Body of pancreas (tissue), 4 donors: ENCODE data around the gene FBLN2. TPM values are rescaled to one million over a fixed set of nuclear protein-coding genes. Genes with fewer than 3 reads are reported as not detected.

ENCODE experiments used
- ATAC-seq: fragments of 150-250 bp; one replicate; pipeline ENCODE4 v1.9.1; 2016
- DNase-seq, 4 donors: peaks; one replicate each; pipeline ENCODE4 v3.0.0-alpha.2; 2019
- H3K27ac ChIP-seq, 4 donors: fragments of 200-600 bp; sonication (generic); 1 replicate in 3 of 4; 2 replicates in 1 of 4; pipeline versions ENCODE4 v1.5.1 to v1.6.1; 2016 to 2019; ENCODE audit warnings: mild to moderate bottlenecking in 1 of 4, mixed read lengths in 1 of 4, moderate library complexity in 1 of 4
- H3K27me3 ChIP-seq, 2 donors: fragments of 200-600 bp; sonication (generic); one replicate each; pipeline ENCODE4 v1.6.0; 2016; ENCODE audit warnings: mild to moderate bottlenecking in 1 of 2
- H3K36me3 ChIP-seq, 2 donors: fragments of 200-600 bp; sonication (generic); replicated peaks in 1 of 2; 2 replicates each; pipeline ENCODE4 v1.5.1; 2016; ENCODE audit warnings: low read depth in 2 of 2; ENCODE audit not compliant: insufficient read depth in 1 of 2
- H3K4me1 ChIP-seq: fragments of 200-600 bp; sonication (generic); one replicate; pipeline ENCODE4 v1.6.0; 2016
- H3K4me3 ChIP-seq, 2 donors: fragments of 200-600 bp; sonication (generic); 1 replicate in 1 of 2; 2 replicates in 1 of 2; pipeline ENCODE4 v1.5.1; 2016 to 2019
- H3K9me3 ChIP-seq, 3 donors: fragments of 200-600 bp; sonication (generic); 1 replicate in 2 of 3; 2 replicates in 1 of 3; pipeline ENCODE4 v1.5.1; 2016
- POLR2A ChIP-seq, 3 donors: fragments of 450-650 bp; IDR thresholded peaks; one replicate each; pipeline ENCODE4 v1.6.1; 2016; ENCODE audit warnings: antibody characterized with exemption in 3 of 3, mild to moderate bottlenecking in 2 of 3
- WGBS, 2 donors: methylation state at CpG; one replicate each; pipeline ENCODE4 v1.1.5; 2017; 5-methylcytosine and 5-hydroxymethylcytosine counted together
- intact Hi-C: fragments of 100-400 bp; cut with DNase I; formaldehyde crosslinking; loops from one replicate; pipeline ENCODE4 v1.15.1; 2023
- total RNA-seq, 2 donors: library from RNA; depleted of rRNA; stranded (reverse); fragments of >200 nt; gene quantifications; one replicate each; pipeline ENCODE4 v1.1.0, GENCODE V29; 2016

The FBLN2 gene
- total RNA-seq, 2 donors from 2014 or later, result 18.9 to 54.7 TPM

DNA sequence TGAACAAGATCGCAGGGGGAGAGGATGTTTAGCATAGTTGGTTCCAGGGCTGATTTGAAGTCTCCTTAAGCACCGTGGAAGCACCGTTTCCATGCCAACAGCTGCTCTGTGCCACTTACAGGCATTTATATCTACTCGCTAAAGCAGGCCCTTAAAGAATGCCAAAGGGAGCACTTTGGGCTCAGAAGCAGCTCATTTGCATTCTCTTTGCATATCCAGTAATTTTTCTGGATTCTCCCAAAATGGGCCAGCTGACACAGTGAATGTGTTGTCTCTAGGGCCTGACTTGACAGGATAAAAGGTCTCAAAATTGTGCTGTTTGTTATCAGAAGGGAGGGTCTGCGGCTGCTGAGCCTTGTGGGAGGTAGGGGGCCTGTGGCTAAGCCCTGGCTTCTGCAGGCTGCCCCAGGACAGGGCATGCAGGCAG, 138.6 kb downstream of the FBLN2 start:
- DNase-seq, result no peak
- ATAC-seq, result no peak
- intact Hi-C loops, result no loop called here
- Histone ChIP-seq H3K27me3 (no peaks in the 10 kb centered on the region), H3K9me3 (no peaks in the 10 kb centered on the region), H3K4me3 (no peak overlapping the region), H3K4me1 (no peaks in the 10 kb centered on the region), H3K27ac (no peak overlapping the region), H3K36me3 (no peaks in the 10 kb centered on the region)
- 34 to 45% methylated on average over 3 to 5 of the region's 5 CpGs for WGBS, 2 donors
- no peak for TF ChIP-seq POLR2A (IDR thresholded peaks at IDR 0.05)

Other genes with a start within 250 kb of the FBLN2 start
- gene NUP210, start 128.8 kb upstream of the FBLN2 start, total RNA-seq, result 10 to 100 TPM; 16.3 to 19.1 TPM
- gene HDAC11, start 68.8 kb upstream of the FBLN2 start, total RNA-seq, result 10 to 100 TPM; 13.8 to 45.4 TPM